Measurements from ENCODE around the gene ARID5B. TPM values are rescaled to one million over a fixed set of nuclear protein-coding genes. Genes with fewer than 3 reads are reported as not detected.

Gene ARID5B
- polyA plus RNA-seq, 1 of the 3 experiments (the other 2 are of a cell fraction): 10.9 TPM

- Histone ChIP-seq H3K27ac (ENCODE audit: low read depth in 2 of 2, low read length in 1 of 2) (peak overlapping the region in 1 of 2 experiments; percentile 43; a peak in 1 of 4 replicates), H3K9ac (no peak overlapping the region), H3K4me2 (peak overlapping the region; percentile 6; the same call in 1 of the 2 replicates)
Observed at GRCh38 chr10:61923950-61924274, 22.4 kb downstream of the ARID5B start.

More at GRCh38 chr10:61923950-61924274, 22.4 kb downstream of the ARID5B start:
- H3K9me2 ChIP-seq: no peaks in the 10 kb centered on the region
- peaks cover 9% of the 10 kb centered on the region for H3F3A ChIP-seq (replicated peaks; ENCODE audit: insufficient read depth)
- no peak for DNase-seq
- H3K36me3 ChIP-seq (replicated peaks in 1 of 2; ENCODE audit: control insufficient read depth in 1 of 2, insufficient read depth in 2 of 2, low read length in 1 of 2): peaks cover 12 to 16% of the 10 kb centered on the region in 2 experiments
- 76% methylated on average over 2 of the region's 2 CpGs for WGBS (ENCODE audit: low lambda C conversion rate)
- H3K27me3 ChIP-seq (ENCODE audit: insufficient read depth): no peaks in the 10 kb centered on the region
- peaks cover 6% of the 10 kb centered on the region; the same call in 1 of the 2 replicates for H4K20me1 ChIP-seq (ENCODE audit: insufficient read depth)
- peaks cover 84% of the 10 kb centered on the region for H3K79me2 ChIP-seq (ENCODE audit: insufficient read depth)
- peaks cover 11 to 23% of the 10 kb centered on the region in 2 experiments for H3K4me1 ChIP-seq (ENCODE audit: control insufficient read depth in 1 of 2, insufficient read depth in 2 of 2, low read depth in 1 of 2, low read length in 1 of 2)
- H3K4me3 ChIP-seq (ENCODE audit: low read depth in 2 of 2, low read length in 1 of 2): no peak overlapping the region
- ChIA-PET CTCF (interaction anchor here (1.1 to 1.6 kb wide), 2 partner anchors 8 to 49 kb away, joined by 3 to 4 read pairs; no protein-coding TSS in a partner anchor), POLR2A (no interaction called here)
- H2AFZ ChIP-seq (ENCODE audit: low read depth): no peak overlapping the region
- TF ChIP-seq IRF3 (IDR thresholded peaks at IDR 0.05; ENCODE audit: low read depth, low read length): no peak
- TF ChIP-seq RXRA (IDR thresholded peaks at IDR 0.05; ENCODE audit: borderline replicate concordance, low read depth): no peak
- no peak for TF ChIP-seq RCOR1 (IDR thresholded peaks at IDR 0.05; ENCODE audit: low read length)
- no peak for TF ChIP-seq FOXJ3 (CRISPR knock-in tag; IDR thresholded peaks at IDR 0.05)
- no peak for TF ChIP-seq TCF12 (IDR thresholded peaks at IDR 0.05)
- no peak for TF ChIP-seq ELF1 (IDR thresholded peaks at IDR 0.05)
- no peak for TF ChIP-seq NRF1 (IDR thresholded peaks at IDR 0.05; ENCODE audit: low read depth, low read length)
- no peak for TF ChIP-seq PBX3 (IDR thresholded peaks at IDR 0.05)
- no peak for TF ChIP-seq MEF2A (IDR thresholded peaks at IDR 0.05; ENCODE audit: borderline replicate concordance, low read depth)
- no peak for TF ChIP-seq FOXM1 (IDR thresholded peaks at IDR 0.05; ENCODE audit: low read depth)
- no peak for TF ChIP-seq MXI1 (IDR thresholded peaks at IDR 0.05; ENCODE audit: low read depth, low read length)
- TF ChIP-seq CHD2 (IDR thresholded peaks at IDR 0.05; ENCODE audit: low read length, partially characterized antibody): no peak
- no peak for TF ChIP-seq MAX (IDR thresholded peaks at IDR 0.05; ENCODE audit: low read depth)
- no peak for TF ChIP-seq USF1 (IDR thresholded peaks at IDR 0.05; ENCODE audit: borderline replicate concordance, low read depth)
- no peak for TF ChIP-seq RAD21 (IDR thresholded peaks at IDR 0.05; ENCODE audit: low read length)
- TF ChIP-seq EP300 (IDR thresholded peaks at IDR 0.05; ENCODE audit: borderline replicate concordance in 1 of 2, low read depth in 1 of 2, low read length in 1 of 2): no peak
- TF ChIP-seq FOSL2 (IDR thresholded peaks at IDR 0.05; ENCODE audit: borderline replicate concordance, low read depth): no peak
- TF ChIP-seq SMC3 (IDR thresholded peaks at IDR 0.05; ENCODE audit: low read depth, low read length): no peak
- TF ChIP-seq EZH2phosphoT487 (IDR thresholded peaks at IDR 0.05; ENCODE audit: borderline replicate concordance, low read depth): no peak
- no peaks in the 10 kb centered on the region for H3K9me3 ChIP-seq
